VCaP (cell line): ENCODE data around the gene EIF6.

Experiments
- H3K27ac ChIP-seq: fragments of 450-650 bp; 2 replicates; pipeline ENCODE4 v1.5.1; 2017
- CTCF ChIP-seq: fragments of 450-650 bp; conservative IDR thresholded peaks from 2 replicates; pipeline ENCODE4 v1.5.1; 2017; ENCODE audit warnings: mild to moderate bottlenecking, moderate library complexity

The EIF6 gene

GRCh38 chr20:35297740-35298139 lies 13.2 kb upstream of the EIF6 start:
- TF ChIP-seq CTCF: no peak
- H3K27ac ChIP-seq: no peak overlapping the region

GRCh38 chr20:35297155-35297554 lies 12.6 kb upstream of the EIF6 start:
- no peak overlapping the region for H3K27ac ChIP-seq
- TF ChIP-seq CTCF: no peak

GRCh38 chr20:35296101-35296554 lies 11.6 kb upstream of the EIF6 start:
- no peak overlapping the region for H3K27ac ChIP-seq
- TF ChIP-seq CTCF: no peak

- no peak for TF ChIP-seq CTCF
Measured at GRCh38 chr20:35295674-35296073, 11.1 kb upstream of the EIF6 start.

GRCh38 chr20:35295058-35295457 lies 10.5 kb upstream of the EIF6 start:
- H3K27ac ChIP-seq: no peak overlapping the region
- TF ChIP-seq CTCF: no peak

More at GRCh38 chr20:35295674-35296073, 11.1 kb upstream of the EIF6 start:
- H3K27ac ChIP-seq: no peak overlapping the region

- H3K27ac ChIP-seq: no peak overlapping the region
- TF ChIP-seq CTCF: no peak
Measured at GRCh38 chr20:35294293-35294685, 9.7 kb upstream of the EIF6 start.

- H3K27ac ChIP-seq: no peak overlapping the region
- TF ChIP-seq CTCF: no peak
Measured at GRCh38 chr20:35293303-35294292, 9.0 kb upstream of the EIF6 start.
